Calu3 (cell line): ENCODE results near the gene CBX4. TPM values are rescaled to one million over a fixed set of nuclear protein-coding genes. Genes with fewer than 3 reads are reported as not detected.
A peak's percentile ranks its signal among the peaks of the same experiment; 100 is the strongest.

ENCODE experiments used
- BruUV-seq: library from RNA; stranded (reverse); fragments of 400-500 nt; replicated peaks from 2 replicates; lab custom pipeline; 2021; lab: Mats Ljungman, UMichigan
- CTCF ChIA-PET: fragments of 300-600 bp; sonication (Branson Sonifier 250); formaldehyde crosslinking; loops from one replicate; lab custom pipeline; 2022; ENCODE audit warnings: antibody characterized with exemption; lab: Charles Lee
- DNase-seq: peaks from one replicate; pipeline ENCODE4 v3.0.0; 2022
- H3K27ac Mint-ChIP-seq: one replicate; pipeline ENCODE4 v1.8.0; 2022; ENCODE audit warnings: mixed read lengths; ENCODE audit not compliant: unreplicated experiment
- H3K27me3 Mint-ChIP-seq: one replicate; pipeline ENCODE4 v1.8.0; 2022; ENCODE audit warnings: mixed read lengths; ENCODE audit not compliant: unreplicated experiment
- H3K36me3 Mint-ChIP-seq: one replicate; pipeline ENCODE4 v1.8.0; 2022; ENCODE audit warnings: mild to moderate bottlenecking, moderate library complexity, mixed read lengths; ENCODE audit not compliant: insufficient read depth, unreplicated experiment
- H3K4me1 Mint-ChIP-seq: one replicate; pipeline ENCODE4 v1.8.0; 2022; ENCODE audit warnings: mild to moderate bottlenecking, low read depth, mixed read lengths; ENCODE audit not compliant: unreplicated experiment
- H3K4me3 Mint-ChIP-seq: one replicate; pipeline ENCODE4 v1.8.0; 2022; ENCODE audit warnings: mild to moderate bottlenecking, low read depth, moderate library complexity, mixed read lengths; ENCODE audit not compliant: unreplicated experiment
- H3K9me3 Mint-ChIP-seq: one replicate; pipeline ENCODE4 v1.8.0; 2022; ENCODE audit warnings: low read depth, mixed read lengths; ENCODE audit not compliant: unreplicated experiment
- intact Hi-C: fragments of 100-400 bp; cut with micrococcal nuclease; formaldehyde crosslinking; loops from one replicate; pipeline ENCODE4 v1.10.0; 2022; ENCODE audit not compliant: unreplicated experiment
- total RNA-seq: library from RNA; stranded (reverse); gene quantifications from 2 replicates; pipeline ENCODE4 v1.2.3, GENCODE V29; 2022
- TF ChIP-seq, protein P1 (sequence below): fragments of 200-600 bp; IDR thresholded peaks from one replicate; pipeline ENCODE4 v1.8.0; 2022; ENCODE audit warnings: antibody characterized with exemption; ENCODE audit not compliant: unreplicated experiment

CBX4 gene
- total RNA-seq, 1 experiment from 2014 or later, result 40.2 TPM

- peaks cover 61% of the 10 kb centered on the region for H3K36me3 Mint-ChIP-seq
- peak overlapping the region; percentile 40 for H3K4me3 Mint-ChIP-seq
These were observed 6.8 kb downstream of the CBX4 start for GRCh38 chr17:79832218-79833109.

DNA sequence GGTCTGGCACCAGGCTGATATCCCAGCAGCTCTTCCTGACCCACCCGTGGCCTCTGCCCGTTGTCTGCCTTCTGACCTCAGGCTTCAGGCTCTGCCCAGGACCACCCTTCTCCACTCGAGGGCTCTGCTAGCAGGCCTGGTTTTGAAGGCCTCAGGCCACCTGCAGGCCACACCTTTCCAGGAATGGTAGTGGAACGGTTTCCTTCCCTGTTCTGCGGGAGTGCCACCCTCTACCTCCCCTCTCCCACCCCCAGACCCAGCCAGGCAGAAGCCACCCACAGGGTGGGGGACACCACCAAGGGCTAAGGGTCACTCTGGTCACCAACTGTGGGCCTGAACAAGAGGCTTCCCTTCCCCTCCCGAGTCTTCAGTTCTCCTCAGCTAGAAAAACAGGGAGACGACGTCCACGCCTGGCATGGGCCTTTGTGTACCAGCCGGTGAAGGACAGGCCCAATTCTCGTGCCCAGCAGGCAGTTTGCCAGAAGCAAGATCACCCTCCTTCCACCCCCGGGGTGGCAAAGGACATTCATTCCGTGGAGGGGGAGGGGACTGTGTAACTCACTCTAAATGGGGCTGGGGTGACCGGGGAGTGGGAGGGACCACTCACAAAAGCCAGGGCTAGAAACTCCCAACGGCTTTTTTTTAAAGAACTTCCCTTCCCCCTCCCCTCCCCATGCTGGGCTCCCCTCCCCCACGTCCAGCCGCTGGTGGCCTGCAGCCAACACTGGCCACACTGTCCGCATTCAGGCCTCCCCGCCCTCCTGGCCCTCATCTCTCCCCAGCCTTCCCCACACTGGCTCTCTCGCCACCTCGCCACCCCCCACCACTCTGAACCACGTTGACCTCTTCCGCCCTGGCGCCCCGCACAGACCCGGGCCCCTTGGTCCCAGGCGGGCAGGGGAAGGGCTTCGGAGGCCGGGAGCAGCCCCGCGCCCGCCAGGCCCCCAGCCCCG lies 7.7 kb downstream of the CBX4 start:
- TF ChIP-seq, protein P1, sequence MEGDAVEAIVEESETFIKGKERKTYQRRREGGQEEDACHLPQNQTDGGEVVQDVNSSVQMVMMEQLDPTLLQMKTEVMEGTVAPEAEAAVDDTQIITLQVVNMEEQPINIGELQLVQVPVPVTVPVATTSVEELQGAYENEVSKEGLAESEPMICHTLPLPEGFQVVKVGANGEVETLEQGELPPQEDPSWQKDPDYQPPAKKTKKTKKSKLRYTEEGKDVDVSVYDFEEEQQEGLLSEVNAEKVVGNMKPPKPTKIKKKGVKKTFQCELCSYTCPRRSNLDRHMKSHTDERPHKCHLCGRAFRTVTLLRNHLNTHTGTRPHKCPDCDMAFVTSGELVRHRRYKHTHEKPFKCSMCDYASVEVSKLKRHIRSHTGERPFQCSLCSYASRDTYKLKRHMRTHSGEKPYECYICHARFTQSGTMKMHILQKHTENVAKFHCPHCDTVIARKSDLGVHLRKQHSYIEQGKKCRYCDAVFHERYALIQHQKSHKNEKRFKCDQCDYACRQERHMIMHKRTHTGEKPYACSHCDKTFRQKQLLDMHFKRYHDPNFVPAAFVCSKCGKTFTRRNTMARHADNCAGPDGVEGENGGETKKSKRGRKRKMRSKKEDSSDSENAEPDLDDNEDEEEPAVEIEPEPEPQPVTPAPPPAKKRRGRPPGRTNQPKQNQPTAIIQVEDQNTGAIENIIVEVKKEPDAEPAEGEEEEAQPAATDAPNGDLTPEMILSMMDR, result no peak
- H3K4me1 Mint-ChIP-seq, result peaks cover 31% of the 10 kb centered on the region
- peak; percentile 66 for DNase-seq
- no peak overlapping the region for H3K27ac Mint-ChIP-seq
- peaks cover 52% of the 10 kb centered on the region for H3K36me3 Mint-ChIP-seq
- peak overlapping the region; percentile 40 for H3K4me3 Mint-ChIP-seq
- BruUV-seq, result no TSS peak
- CTCF ChIA-PET, result interaction anchor here (0.7 to 1.3 kb wide), 2 partner anchors 8 to 84 kb away, joined by 3 to 4 read pairs; no protein-coding TSS in a partner anchor
- intact Hi-C loops, result no loop called here
- no peaks in the 10 kb centered on the region for H3K27me3 Mint-ChIP-seq
- H3K9me3 Mint-ChIP-seq, result no peaks in the 10 kb centered on the region

More at GRCh38 chr17:79832218-79833109, 6.8 kb downstream of the CBX4 start:
- TF ChIP-seq, protein P1, result no peak
- BruUV-seq, result no TSS peak
- Mint-ChIP-seq H3K9me3 (no peaks in the 10 kb centered on the region), H3K4me1 (peaks cover 38% of the 10 kb centered on the region), H3K27ac (peak overlapping the region; percentile 10), H3K27me3 (no peaks in the 10 kb centered on the region)
- CTCF ChIA-PET, result interaction anchor here (0.6 to 1.2 kb wide), 4 partner anchors 36 to 1585 kb away, joined by 3 to 10 read pairs (median 3); partner anchors contain the start of gene CBX8
- DNase-seq, result peak; percentile 50
- intact Hi-C loops, result no loop called here

DNA sequence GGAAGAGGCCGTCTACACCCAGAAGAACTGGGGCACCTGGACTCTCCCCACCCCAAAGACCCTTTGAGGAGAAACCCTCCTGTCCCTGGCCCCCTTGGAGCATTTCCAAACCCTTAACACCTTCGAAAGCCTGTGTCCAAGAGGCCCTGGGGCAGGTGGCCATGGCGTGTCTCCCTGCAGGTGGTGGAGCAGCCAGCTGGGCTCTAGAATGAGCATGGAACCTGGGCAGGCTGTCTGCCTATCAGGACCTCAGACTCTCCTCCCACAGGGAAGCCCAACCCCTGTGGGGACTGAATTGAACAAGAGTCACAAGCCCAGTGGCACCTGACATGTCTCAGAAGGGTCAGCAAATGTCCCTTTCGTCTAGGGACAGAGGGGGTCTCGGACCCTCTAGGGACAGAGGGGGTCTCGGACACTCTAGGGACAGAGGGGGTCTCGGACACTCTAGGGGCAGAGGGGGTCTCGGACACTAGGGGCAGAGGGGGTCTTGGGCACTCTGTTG lies 8.4 kb downstream of the CBX4 start:
- DNase-seq, result no peak
- Mint-ChIP-seq H3K4me1 (peaks cover 28% of the 10 kb centered on the region), H3K36me3 (peaks cover 46% of the 10 kb centered on the region), H3K4me3 (no peak overlapping the region), H3K27me3 (no peaks in the 10 kb centered on the region), H3K9me3 (no peaks in the 10 kb centered on the region), H3K27ac (no peak overlapping the region)
- TF ChIP-seq, protein P1, result no peak
- CTCF ChIA-PET, result interaction anchor here (1.3 kb wide), 1 partner anchor 9 kb away, joined by 4 read pairs; no protein-coding TSS in a partner anchor
- intact Hi-C loops, result no loop called here
- no TSS peak for BruUV-seq

- no peak for DNase-seq
- Mint-ChIP-seq H3K9me3 (no peaks in the 10 kb centered on the region), H3K4me1 (peaks cover 28% of the 10 kb centered on the region), H3K27me3 (no peaks in the 10 kb centered on the region), H3K36me3 (peaks cover 41% of the 10 kb centered on the region), H3K4me3 (no peak overlapping the region), H3K27ac (no peak overlapping the region)
- BruUV-seq, result no TSS peak
- TF ChIP-seq, protein P1, result no peak
- CTCF ChIA-PET, result interaction anchor here (1.3 kb wide), 1 partner anchor 10 kb away, joined by 4 read pairs; no protein-coding TSS in a partner anchor
- intact Hi-C loops, result no loop called here
These were observed 8.9 kb downstream of the CBX4 start for GRCh38 chr17:79830303-79830702.
